Stimulated activated CD4-positive, alpha-beta T cell treated with anti-CD3 and anti-CD28 coated beads, Interleukin-4, amount 100 ng/mL, for 48 hours (primary cell): ENCODE data around the gene OR4D1.

Source experiments
- DNase-seq, 2 donors: peaks; one replicate each; pipeline ENCODE4 v3.0.0-alpha.2; 2020; ENCODE audit warnings: low read depth in 2 of 2

OR4D1 gene

GRCh38 chr17:58153671-58154070, 5.5 kb downstream of the OR4D1 start:
- DNase-seq: no peak

- peak; percentile 49 to 60 for DNase-seq
Observed at GRCh38 chr17:58156839-58157803, 8.9 kb downstream of the OR4D1 start.

- no peak for DNase-seq
Observed at GRCh38 chr17:58158181-58158580, 10.0 kb downstream of the OR4D1 start.

- no peak for DNase-seq
Observed at GRCh38 chr17:58161566-58161965, 13.4 kb downstream of the OR4D1 start.

- no peak for DNase-seq
Observed at GRCh38 chr17:58165981-58166380, 17.8 kb downstream of the OR4D1 start.

- no peak for DNase-seq
Observed at GRCh38 chr17:58166682-58167081, 18.5 kb downstream of the OR4D1 start, which contains the start of gene OR4D2. Gene OR4D2, plus strand, starts transcription at chr17:58166982. Its CDS starts 2,674 bp downstream, at chr17:58169656.

GRCh38 chr17:58170622-58171021, 22.4 kb downstream of the OR4D1 start:
- no peak for DNase-seq

GRCh38 chr17:58172369-58173071, 24.3 kb downstream of the OR4D1 start:
- peak in 1 of 2 donors; percentile 17 for DNase-seq

GRCh38 chr17:58174871-58175270, 26.7 kb downstream of the OR4D1 start:
- DNase-seq: no peak

GRCh38 chr17:58176200-58176599, 28.0 kb downstream of the OR4D1 start:
- DNase-seq: no peak

- no peak for DNase-seq
Observed at GRCh38 chr17:58181796-58182195, 33.6 kb downstream of the OR4D1 start.

GRCh38 chr17:58183514-58183913, 35.3 kb downstream of the OR4D1 start:
- no peak for DNase-seq

GRCh38 chr17:58184308-58184985, 36.3 kb downstream of the OR4D1 start:
- DNase-seq: no peak

GRCh38 chr17:58184986-58185761, 37.0 kb downstream of the OR4D1 start:
- DNase-seq: no peak

- no peak for DNase-seq
Observed at GRCh38 chr17:58186591-58186990, 38.4 kb downstream of the OR4D1 start.

GRCh38 chr17:58187063-58187462, 38.9 kb downstream of the OR4D1 start:
- no peak for DNase-seq

- DNase-seq: no peak
Observed at GRCh38 chr17:58187675-58188074, 39.5 kb downstream of the OR4D1 start.

- no peak for DNase-seq
Observed at GRCh38 chr17:58189436-58190146, 41.4 kb downstream of the OR4D1 start.

GRCh38 chr17:58191241-58191896, 43.2 kb downstream of the OR4D1 start:
- no peak for DNase-seq

- no peak for DNase-seq
Observed at GRCh38 chr17:58192612-58193011, 44.4 kb downstream of the OR4D1 start, which contains the start of gene EPX. Gene EPX, plus strand, starts transcription at chr17:58192726. Its CDS starts 121 bp downstream, at chr17:58192847.
